Measurements from ENCODE around the gene PIKFYVE.

PIKFYVE gene

DNA sequence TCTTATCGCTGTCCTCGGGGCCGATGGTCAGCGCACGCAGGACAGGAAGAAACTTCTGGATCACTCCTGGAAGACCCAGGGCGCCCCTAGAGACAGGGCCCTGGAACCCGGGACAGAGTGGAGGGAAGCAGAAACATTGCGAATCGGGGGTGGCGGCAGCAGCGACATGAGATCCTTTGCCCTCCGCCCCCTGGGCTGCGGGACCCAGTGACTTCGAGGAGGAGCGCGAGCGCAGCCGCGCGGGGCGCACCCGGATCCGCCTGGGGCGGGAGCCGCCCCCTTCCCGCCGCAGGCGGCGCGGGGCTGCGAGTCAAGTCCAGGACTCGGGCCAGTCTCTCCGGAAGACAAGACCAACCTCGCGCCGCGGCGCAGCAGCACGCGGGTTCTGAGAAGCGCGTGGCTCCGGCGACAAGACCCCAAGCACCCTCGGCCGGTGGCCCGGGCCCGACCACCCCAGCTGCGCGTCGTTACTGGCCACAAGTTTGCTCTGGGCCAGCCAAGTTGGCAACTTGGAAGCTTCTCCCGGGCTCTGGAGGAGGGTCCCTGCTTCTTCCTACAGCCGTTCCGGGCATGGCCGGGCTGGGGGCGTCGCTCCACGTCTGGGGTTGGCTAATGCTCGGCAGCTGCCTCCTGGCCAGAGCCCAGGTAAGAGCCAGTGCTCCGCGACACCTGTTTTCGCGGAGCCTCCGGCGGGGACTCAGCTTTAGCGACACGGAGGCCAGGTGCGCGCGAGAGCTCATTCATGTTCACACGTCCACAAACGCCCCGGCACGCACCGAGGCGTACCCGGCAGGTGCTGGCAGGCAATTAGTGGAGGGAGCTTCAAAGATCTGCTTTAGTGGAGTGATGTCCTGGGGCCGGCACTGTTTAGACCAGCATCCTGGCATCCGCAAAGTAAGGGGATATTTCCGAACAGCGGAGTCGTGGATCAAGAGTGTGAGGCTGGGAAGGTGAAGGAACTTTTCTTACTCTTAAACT, 140.7 kb downstream of the PIKFYVE start, which contains the start of gene PTH2R:
Gene PTH2R (plus strand): TSS at position 319 of the 978 bp plus-strand sequence. CDS start 252 bp downstream, at position 571.
- peak; percentile 17 for DNase-seq (ENCODE audit: low spot score)

DNA sequence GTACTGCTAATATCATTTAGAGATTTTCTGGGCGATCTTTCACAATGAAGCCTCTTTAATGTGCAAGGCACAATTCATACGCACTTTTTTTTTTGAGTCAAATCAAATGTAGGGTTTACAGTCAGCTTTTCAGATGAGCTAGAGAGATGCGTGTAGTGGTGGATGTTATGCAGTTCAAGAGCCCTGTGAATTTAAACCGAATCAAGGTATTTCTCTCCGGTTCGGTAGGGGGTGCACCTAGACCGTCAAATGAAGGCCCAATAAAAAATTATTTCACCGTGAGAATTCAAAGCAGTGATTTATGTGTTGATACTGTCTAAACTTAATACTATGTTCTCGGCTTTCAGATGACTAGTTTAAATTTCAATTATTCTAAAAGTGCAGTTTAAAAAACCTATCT, 141.6 kb downstream of the PIKFYVE start:
- peak; percentile 50 for DNase-seq (ENCODE audit: low spot score)
